Measurements from ENCODE around the gene RASSF1. TPM values are rescaled to one million over a fixed set of nuclear protein-coding genes. Genes with fewer than 3 reads are reported as not detected.

RASSF1 gene
- total and polyA plus RNA-seq, 10 of the 15 experiments (the other 5 are each of a cell fraction or from before 2014, with no cell fraction given) = 4.4 to 59.6 (median 37.2) TPM

GRCh38 chr3:50298836-50299637, 41.6 kb downstream of the RASSF1 start, which contains the start of the genes HYAL3 and NAA80:
Gene HYAL3, minus strand, starts transcription at chr3:50299405. Its CDS starts 3,803 bp downstream, at chr3:50295602.
Gene NAA80, minus strand, starts transcription at chr3:50299405. Its CDS starts 1,942 bp downstream, at chr3:50297463.
- peaks cover 2% of the 10 kb centered on the region; the same call in 1 of the 2 replicates for H3K79me2 ChIP-seq (ENCODE audit: control insufficient read depth, insufficient read depth, low read length)
- ATAC-seq (peak; percentile 90), DNase-seq (ENCODE audit: low read depth, low spot score) (peak; percentile 98), FAIRE-seq (peak; percentile 99)
- WGBS (ENCODE audit: insufficient coverage, insufficient replicate concordance, low lambda C conversion rate, missing lambda C conversion rate) = under 1% methylated on average over 47 of the region's 61 CpGs
- CTCF ChIA-PET = interaction anchor here (0.7 to 3.5 kb wide), 14 partner anchors 20 to 243 kb away, joined by 3 to 22 read pairs (median 4); partner anchors contain the start of gene TUSC2
- RAD21 ChIA-PET (ENCODE audit: unreplicated experiment) = interaction anchor here (0.7 to 2.2 kb wide), 9 partner anchors 11 to 52 kb away, joined by 3 to 15 read pairs (median 5); partner anchors contain the start of genes CYB561D2, NPRL2 and TUSC2
- in situ Hi-C loops (cut with MboI) (no loop called here), intact Hi-C loops (cut with micrococcal nuclease; ENCODE audit: unreplicated experiment) (loop anchor here (1.0 to 5.0 kb wide), 2 partner anchors 22 to 38 kb away; no protein-coding TSS in a partner anchor)
- peaks cover 4% of the 10 kb centered on the region for H3K4me1 ChIP-seq (ENCODE audit: control insufficient read depth, insufficient read depth, low read length)
- H3K4me3 ChIP-seq = peak within 1 kb of the TSS; percentile 82
- H2AFZ ChIP-seq (ENCODE audit: control insufficient read depth, low read depth, low read length) = peak within 1 kb of the TSS; percentile 100
- SMC1A ChIA-PET (ENCODE audit: uncharacterized antibody, unreplicated experiment) = interaction anchor here (0.7 to 2.3 kb wide), 7 partner anchors 18 to 71 kb away, joined by 3 to 9 read pairs (median 3); no protein-coding TSS in a partner anchor
- H3K27ac ChIP-seq (ENCODE audit: control insufficient read depth, insufficient read depth) = peak within 1 kb of the TSS; percentile 83
- H3K27me3 ChIP-seq (replicated peaks in 1 of 2; ENCODE audit: control insufficient read depth in 2 of 2, insufficient read depth in 2 of 2, low read length in 1 of 2) = no peaks in the 10 kb centered on the region
- no peaks in the 10 kb centered on the region for H3K36me3 ChIP-seq (ENCODE audit: control insufficient read depth in 2 of 2, insufficient read depth in 2 of 2, low read length in 1 of 2)
- H3K9ac ChIP-seq (ENCODE audit: control insufficient read depth, insufficient read depth, low read length) = peak within 1 kb of the TSS; percentile 89
- BruUV-seq (replicated peaks) = no TSS peak
- H3K4me2 ChIP-seq (ENCODE audit: control insufficient read depth, insufficient read depth) = peak within 1 kb of the TSS; percentile 98
- no peaks in the 10 kb centered on the region for H4K20me1 ChIP-seq (ENCODE audit: control insufficient read depth, insufficient read depth)
- POLR2A ChIA-PET = interaction anchor here (0.6 to 2.7 kb wide), 16 partner anchors 8 to 829 kb away, joined by 3 to 30 read pairs (median 4); partner anchors contain the start of genes CYB561D2, DAG1, NPRL2 and RASSF1
- H3K9me3 ChIP-seq (replicated peaks; ENCODE audit: control insufficient read depth, insufficient read depth, low read length) = no peaks in the 10 kb centered on the region
- TF ChIP-seq BMI1 (IDR thresholded peaks at IDR 0.05; ENCODE audit: borderline replicate concordance) (no peak), ZNF622 (IDR thresholded peaks at IDR 0.05) (no peak), BCL3 (IDR thresholded peaks at IDR 0.05; ENCODE audit: borderline replicate concordance, insufficient read depth, low read depth, low read length, poor library complexity, severe bottlenecking) (no peak), RB1 (IDR thresholded peaks at IDR 0.05; ENCODE audit: borderline replicate concordance) (peak; percentile 56; the same call in 1 of the 2 replicates), TCF3 (IDR thresholded peaks at IDR 0.05; ENCODE audit: borderline replicate concordance, insufficient read depth, low read depth, low read length) (no peak), ASH2L (IDR thresholded peaks at IDR 0.05; ENCODE audit: borderline replicate concordance, low read depth) (no peak), EP300 (IDR thresholded peaks at IDR 0.05; ENCODE audit: borderline replicate concordance in 1 of 2, control insufficient read depth in 1 of 2, low read depth in 2 of 2, low read length in 2 of 2) (no peak), CREM (IDR thresholded peaks at IDR 0.05; ENCODE audit: low read depth) (peak; percentile 73; the same call in 1 of the 2 replicates), MTA2 (IDR thresholded peaks at IDR 0.05; ENCODE audit: low read depth) (peak; percentile 54; the same call in 1 of the 2 replicates), ESRRA (IDR thresholded peaks at IDR 0.05; ENCODE audit: low read length) (no peak), IKZF1 (conservative IDR thresholded peaks at IDR 0.05) (peak; percentile 81)
- TF ChIP-seq, protein P1, sequence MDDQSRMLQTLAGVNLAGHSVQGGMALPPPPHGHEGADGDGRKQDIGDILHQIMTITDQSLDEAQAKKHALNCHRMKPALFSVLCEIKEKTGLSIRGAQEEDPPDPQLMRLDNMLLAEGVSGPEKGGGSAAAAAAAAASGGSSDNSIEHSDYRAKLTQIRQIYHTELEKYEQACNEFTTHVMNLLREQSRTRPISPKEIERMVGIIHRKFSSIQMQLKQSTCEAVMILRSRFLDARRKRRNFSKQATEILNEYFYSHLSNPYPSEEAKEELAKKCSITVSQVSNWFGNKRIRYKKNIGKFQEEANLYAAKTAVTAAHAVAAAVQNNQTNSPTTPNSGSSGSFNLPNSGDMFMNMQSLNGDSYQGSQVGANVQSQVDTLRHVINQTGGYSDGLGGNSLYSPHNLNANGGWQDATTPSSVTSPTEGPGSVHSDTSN (IDR thresholded peaks at IDR 0.05; ENCODE audit: insufficient replicate concordance, low read depth, low read length) = no peak
- TF ChIP-seq, protein P2, sequence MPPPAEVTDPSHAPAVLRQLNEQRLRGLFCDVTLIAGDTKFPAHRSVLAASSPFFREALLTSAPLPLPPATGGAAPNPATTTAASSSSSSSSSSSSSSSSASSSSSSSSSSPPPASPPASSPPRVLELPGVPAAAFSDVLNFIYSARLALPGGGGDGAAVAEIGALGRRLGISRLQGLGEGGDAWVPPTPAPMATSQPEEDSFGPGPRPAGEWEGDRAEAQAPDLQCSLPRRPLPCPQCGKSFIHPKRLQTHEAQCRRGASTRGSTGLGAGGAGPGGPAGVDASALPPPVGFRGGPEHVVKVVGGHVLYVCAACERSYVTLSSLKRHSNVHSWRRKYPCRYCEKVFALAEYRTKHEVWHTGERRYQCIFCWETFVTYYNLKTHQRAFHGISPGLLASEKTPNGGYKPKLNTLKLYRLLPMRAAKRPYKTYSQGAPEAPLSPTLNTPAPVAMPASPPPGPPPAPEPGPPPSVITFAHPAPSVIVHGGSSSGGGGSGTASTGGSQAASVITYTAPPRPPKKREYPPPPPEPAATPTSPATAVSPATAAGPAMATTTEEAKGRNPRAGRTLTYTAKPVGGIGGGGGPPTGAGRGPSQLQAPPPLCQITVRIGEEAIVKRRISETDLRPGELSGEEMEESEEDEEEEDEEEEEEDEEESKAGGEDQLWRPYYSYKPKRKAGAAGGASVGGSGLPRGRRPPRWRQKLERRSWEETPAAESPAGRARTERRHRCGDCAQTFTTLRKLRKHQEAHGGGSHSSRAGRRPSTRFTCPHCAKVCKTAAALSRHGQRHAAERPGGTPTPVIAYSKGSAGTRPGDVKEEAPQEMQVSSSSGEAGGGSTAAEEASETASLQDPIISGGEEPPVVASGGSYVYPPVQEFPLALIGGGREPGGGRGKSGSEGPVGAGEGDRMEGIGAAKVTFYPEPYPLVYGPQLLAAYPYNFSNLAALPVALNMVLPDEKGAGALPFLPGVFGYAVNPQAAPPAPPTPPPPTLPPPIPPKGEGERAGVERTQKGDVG (CRISPR knock-in tag; IDR thresholded peaks at IDR 0.05) = no peak

Measured in GM12878 (cell line).